ENCODE results near the gene PGAM2.

PGAM2 gene

DNA sequence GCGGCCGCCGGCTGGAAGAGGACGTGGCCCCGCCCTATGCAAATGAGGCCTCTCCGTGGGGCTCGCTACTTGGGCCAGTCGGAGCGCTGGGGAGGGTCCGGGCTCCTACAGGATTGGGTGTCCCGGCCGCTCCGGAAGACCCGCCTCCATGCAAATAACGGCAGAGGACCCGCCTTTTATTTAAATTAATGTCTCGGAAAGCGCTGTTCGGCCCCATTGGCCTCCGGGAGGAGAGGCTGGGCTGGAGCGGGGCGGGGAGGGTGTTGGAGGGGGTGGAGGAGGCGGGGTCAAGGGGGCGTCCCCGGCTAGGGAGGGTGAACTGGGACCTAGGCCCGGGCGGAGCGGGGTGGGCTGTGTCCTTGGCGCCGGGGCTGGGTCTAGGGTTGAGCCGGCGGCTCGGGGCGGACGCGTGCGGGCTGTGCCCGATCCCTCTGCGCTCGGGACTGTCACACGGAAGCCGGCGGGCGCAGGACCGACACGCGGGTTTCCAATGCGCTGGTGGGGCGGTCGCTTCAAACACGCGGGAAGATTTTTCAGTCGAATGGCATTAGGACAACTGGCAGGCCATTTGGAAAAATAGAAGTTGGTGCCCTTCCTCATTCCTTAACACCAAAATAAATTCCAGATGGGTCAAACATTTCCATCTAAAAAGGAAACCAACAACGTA is 17.3 kb upstream of the PGAM2 start:
- peak; percentile 98 for DNase-seq

DNA sequence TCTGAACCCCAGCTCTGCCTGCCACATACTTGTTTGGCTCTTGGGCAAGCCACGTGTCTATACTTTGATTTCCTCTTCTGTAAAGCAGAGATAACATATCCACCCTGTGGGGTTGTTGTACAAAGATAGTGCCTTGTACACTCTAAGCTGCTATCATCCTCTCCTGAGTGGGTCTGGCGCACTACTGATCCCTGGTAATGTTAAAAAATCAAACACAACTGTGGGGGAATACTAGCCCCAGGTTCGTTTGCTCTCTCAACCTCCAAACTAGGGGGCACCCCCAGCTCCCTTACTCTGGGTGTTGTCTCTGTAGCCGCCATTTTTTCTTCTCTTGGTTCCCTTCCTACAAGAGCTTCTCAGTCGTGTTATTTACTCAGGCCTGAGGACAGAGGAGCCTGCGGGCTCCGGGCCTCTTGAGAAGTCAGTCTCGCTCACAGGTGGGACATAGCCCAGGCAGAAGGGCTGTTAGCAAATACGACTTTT is 15.9 kb upstream of the PGAM2 start:
- no peak for DNase-seq

DNA sequence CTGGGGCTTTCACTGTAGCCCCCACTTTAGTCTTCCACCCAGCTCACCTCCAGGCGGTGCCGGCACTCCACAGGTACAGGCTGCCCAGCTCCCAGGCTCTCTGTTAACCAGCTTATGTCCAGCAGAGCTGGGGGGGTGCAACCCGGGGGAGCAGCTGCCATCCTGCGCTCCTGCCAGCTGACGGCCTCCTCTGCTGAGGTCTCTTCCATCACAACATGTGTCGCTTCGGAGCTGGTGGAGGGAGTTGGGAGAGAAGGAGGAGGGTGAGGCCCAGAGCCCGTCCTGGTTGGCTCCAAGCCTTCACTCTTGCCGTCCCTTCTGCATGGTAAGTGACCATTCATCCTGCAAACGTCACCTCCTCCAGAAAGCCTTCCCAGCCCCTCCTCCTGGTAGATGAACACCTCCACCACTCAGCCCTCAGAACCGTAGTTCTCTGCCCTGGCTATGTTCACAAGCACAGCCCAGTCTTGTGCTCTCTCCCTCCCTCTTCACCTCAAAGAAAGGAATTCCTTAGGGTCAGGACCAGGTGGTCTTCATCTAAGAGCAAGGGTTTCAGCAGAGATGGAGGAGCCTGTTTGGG is 15.4 kb upstream of the PGAM2 start:
- DNase-seq, result no peak

DNA sequence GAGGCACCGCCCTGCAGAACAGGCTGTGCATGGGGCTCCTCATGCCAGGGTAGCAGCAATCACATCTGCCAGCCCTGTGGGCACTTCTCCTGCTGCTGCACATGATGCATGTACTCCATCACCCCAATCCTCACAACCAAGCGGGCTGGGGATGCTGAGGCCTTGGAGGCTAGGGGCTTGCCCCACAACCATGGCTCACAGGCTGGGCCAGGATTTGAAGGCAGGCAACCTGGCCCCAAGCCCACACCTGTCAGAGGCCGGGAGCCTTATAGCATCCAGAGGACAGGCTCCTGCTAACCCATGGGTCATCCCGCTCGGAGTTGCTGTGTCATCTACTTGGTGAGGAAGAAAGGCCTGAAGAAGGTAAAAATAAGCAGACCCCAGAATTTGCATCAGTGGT is 14.8 kb upstream of the PGAM2 start:
- no peak for DNase-seq

GRCh38 chr7:44079331-44080021 is 14.1 kb upstream of the PGAM2 start:
- no peak for DNase-seq

DNA sequence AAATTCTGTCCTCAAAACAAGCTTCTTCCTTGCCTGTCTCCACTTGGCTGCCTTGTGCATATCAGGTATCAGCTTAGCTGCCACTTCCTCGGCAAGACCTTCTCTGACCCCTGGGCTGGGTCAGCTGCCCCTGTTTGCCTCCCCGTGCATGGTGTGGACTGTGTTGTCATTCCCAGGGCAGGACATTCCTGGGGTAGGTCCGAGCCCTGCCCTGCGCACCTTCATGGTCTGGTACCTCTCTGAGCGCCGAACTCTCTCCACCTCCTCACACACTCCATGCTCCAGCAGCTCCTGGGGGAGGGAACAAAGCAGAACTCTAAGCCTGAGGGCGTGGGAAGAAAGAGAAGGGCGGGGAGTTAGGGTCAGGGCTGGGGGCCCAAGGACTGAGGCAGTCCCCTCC is 13.2 kb upstream of the PGAM2 start:
- DNase-seq, result no peak

DNA sequence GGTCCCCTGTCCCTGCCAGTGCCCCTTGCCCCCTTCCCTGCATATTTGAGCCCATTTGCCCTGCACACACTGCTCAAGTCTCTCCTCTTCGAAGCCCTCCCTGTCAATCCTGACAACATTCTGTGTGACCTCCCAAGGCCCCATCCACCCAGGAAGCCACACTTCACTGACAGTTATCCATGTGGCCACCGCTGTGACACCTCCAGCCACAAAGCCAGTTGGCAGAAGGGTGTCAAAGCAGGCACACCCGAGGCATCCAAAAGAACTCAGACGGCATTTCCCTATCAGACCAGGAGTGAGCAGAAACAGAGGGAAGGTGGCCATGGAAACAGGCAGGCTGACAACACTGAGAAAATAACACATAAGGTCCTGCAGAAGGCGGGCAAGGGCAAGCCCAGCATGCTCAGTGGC is 12.3 kb upstream of the PGAM2 start:
- no peak for DNase-seq

DNA sequence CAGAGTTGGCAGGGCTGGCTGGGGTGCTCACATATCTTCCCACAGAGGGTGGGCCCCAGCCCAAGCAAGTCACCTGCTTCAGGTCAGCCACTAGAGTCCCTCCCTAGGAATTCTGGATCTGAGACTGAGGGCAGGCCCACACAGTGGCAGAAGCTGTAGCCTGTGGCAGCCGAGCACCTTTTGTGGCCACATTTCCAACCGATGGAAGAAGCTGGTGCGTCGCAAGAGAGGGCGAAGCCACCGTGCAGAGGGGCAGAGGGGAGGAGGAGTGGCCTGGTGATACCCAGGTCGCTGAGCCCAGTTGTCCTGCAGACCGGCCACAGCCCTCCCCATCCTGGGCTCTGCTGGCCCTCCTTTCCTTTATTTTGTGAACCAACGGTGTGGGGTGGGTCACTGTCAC is 11.7 kb upstream of the PGAM2 start:
- no peak for DNase-seq

DNA sequence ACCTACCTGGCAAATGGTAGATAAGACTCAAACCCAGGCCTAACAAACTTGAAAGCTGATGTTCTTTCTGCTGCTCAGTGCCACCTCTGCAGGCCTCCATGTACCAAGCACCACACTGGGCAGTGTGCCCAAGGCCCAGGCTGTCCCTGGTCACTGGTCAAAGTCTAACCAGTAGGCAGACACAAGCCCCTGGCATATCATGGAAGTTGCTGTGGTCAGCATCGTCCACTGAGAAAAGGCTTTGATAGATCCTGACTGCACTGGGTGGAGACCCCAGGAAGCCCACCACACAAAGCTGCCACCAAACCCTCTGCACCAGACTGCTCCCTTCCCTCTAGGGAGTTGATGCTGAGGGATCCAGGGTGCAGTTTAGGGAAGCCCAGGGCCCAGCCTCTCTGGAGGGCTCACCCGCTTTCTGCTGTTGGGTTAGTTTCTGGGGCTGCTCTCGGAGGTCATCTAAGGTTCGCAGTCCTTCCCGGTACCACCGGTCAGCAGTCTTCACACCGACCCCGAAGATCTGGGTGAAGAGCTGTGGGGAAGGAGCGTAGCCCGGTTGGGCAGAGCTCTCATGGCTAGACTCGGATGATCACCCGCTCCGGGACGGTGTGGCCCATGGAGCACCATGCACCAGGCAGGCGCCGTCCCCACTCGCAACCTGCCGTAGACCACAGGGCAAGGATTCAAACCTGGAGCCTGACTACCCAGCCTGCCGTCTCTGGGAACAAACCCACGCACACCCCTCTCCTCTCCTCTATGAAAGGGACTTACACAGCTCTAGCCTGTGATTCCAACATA is 10.9 kb upstream of the PGAM2 start:
- no peak for DNase-seq

DNA sequence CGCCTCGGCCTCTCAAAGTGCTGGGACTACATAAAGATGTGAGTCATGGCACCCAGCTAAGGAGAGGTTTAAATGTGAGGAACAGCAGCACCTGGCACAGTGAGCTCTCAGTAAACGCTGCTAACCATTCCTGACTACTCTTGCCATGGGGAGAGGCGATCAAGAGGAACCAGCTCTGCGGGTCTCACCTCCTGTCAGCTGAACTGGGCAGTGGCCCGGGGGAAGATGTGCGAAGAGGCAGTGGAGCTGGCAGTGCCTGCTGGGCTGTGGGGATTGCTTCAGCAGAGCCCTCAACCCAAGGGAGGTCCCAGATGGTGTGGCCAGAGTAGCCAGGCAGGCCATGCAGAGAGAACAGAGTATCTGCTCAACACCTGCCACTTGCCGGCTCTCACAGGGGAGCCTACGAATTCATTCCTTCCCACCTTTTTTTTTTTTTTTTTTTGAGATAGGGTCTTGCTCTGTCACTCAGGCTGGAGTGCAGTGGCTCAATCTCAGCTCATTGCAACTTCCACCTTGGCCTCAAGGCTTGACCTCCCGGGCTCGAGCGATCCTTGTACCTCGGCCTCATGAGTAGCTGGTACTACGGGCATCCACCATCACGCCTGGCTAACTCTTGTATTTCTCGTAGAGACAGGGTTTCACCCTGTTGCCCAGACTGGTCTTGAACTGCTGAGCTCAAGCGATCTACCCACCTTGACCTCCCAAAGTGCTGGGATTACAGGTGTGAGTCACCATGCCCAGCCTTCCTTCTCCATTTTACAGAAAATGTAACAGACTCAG is 10.1 kb upstream of the PGAM2 start:
- no peak for DNase-seq

GRCh38 chr7:44074349-44074695 is 9.0 kb upstream of the PGAM2 start:
- DNase-seq, result no peak

- DNase-seq, result no peak
Measured at GRCh38 chr7:44073664-44074348, 8.4 kb upstream of the PGAM2 start.

GRCh38 chr7:44072364-44073231 is 7.2 kb upstream of the PGAM2 start:
- peak; percentile 86 for DNase-seq

GRCh38 chr7:44071726-44072363 is 6.5 kb upstream of the PGAM2 start:
- no peak for DNase-seq

GRCh38 chr7:44068054-44068453 is 2.7 kb upstream of the PGAM2 start:
- no peak for DNase-seq

GRCh38 chr7:44067064-44067951 is 1.9 kb upstream of the PGAM2 start:
- DNase-seq, result no peak

DNA sequence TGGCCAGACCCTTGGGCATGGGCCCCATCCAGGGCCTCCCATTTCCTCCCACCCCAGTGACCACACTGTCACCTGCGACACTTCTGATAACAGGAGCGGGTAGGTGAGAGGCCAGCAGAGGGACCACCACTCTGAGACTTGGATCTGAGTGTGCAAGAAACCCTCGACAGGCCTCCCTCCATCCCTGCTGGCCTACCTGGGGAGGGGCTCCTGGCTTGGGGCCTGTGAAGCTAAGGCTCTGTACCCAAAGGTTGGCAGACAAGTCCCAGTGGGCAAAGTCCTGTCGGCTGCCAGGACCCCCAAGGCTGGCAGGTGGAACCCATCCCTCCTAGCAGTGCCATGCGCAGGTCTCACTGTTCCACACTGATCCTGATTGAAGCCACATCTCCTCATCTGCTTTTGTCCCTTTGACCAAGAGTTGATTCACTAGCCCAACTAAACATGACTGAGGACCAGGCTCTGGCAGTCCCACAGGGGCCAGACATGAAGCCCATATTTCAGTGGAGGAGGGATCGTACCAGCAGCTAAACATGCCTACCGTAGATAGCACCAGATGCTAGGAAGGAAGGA is 1.2 kb upstream of the PGAM2 start:
- no peak for DNase-seq

GRCh38 chr7:44066111-44066460 is 719 bp upstream of the PGAM2 start:
- DNase-seq, result no peak

- no peak for DNase-seq
Measured at GRCh38 chr7:44064791-44065430, 456 bp downstream of the PGAM2 start.
